SU-DHL-6 (cell line): Measurements from ENCODE around the gene CCL5.

Experiments used
- CTCF ChIP-seq: fragments of 200-600 bp; sonication (generic); IDR thresholded peaks from one replicate; pipeline ENCODE4 v1.5.1; 2017; ENCODE audit warnings: antibody characterized with exemption, mild to moderate bottlenecking, low read length, moderate library complexity; ENCODE audit not compliant: insufficient read depth, poor library complexity, severe bottlenecking
- EZH2phosphoT487 ChIP-seq: fragments of 200-600 bp; sonication (generic), shearing (Covaris generic); conservative IDR thresholded peaks from 2 replicates; pipeline ENCODE4 v1.6.1; 2018; ENCODE audit warnings: mild to moderate bottlenecking, antibody characterized with exemption, low read length, moderate library complexity, mixed read lengths

DNA sequence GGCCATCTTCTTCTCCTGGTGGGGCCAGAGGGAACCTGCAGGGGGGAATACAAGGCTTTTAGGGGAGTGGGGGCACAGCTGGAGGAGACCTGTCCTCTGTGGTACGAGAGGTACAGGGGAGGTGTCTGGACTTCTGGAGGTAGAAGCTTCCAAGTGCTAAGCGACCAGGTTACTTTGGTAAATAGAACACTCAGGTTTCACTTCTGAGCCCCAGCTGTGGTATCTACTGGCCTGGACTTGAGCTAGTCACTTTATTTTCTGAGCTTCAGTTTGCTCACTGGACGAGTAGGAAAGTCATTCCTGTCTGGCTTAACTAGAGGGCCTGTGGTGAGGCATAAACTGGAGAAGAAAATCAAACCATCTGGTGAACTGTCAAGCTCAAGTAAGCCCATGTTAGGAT, 11.4 kb downstream of the CCL5 start, which contains the start of gene HEATR9:
- TF ChIP-seq CTCF = no peak
- TF ChIP-seq EZH2phosphoT487 = no peak
